CD4-positive, alpha-beta T cell treated with Interleukin-4 for 1 hour (primary cell): ENCODE measurements around the gene DNAI2.

Source experiments
- DNase-seq, 2 donors: peaks; one replicate each; pipeline ENCODE4 v3.0.0-alpha.2; 2020 to 2022

The DNAI2 gene

DNA sequence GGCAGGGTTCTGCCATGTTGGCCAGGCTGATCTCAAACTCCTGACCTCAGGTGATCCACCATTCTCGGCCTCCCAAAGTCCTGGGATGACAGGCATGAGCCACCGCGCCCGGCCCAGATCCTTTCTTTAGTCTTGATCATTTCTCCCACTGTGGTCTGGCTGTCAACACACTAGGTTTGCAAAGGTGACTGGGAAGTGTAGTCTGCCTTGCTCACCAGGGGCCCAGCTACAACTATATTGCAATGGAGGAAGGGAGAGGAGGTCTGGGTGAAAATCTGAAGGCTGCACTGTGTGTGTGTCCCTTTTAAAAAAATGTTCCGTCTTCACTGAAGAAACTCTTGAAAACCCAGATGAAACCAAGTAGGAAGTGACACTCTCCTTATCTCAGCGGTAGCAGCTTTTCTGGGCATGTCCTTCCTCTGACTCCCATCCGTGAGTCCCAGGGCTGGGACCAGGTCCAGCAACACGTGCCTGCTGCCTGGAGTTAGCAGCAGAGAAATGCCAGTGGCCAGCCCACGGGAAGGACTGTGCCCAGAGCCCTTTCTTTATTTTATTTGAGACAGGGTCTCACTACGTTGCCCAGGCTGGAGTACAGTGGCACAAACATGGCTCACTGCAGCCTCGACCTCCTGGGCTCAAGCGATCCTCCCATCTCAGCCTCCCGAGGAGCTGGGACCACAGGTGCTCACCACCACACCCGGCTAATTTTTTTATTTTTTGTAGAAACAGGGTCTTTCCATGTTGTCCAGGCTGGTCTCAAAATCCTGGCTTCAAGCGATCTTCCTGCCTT lies 34.1 kb downstream of the DNAI2 start:
- DNase-seq: no peak

DNA sequence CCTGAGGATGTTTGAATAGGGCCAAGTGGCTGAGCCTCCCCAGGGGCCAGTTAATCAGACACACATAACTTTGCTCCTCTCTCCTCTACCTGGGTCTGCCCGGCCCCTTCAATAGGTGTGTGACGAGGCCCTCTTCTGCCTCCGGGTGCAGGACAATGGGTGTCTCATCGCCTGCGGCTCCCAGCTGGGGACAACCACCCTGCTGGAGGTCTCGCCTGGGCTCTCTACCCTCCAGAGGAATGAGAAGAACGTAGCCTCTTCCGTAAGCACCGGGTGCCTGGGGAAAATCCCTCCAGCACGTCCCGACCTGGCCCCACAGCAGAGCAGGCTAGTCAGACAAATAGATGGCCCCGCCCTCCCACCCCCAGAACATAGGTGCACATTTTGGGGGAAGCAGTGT lies 35.9 kb downstream of the DNAI2 start:
- no peak for DNase-seq

DNA sequence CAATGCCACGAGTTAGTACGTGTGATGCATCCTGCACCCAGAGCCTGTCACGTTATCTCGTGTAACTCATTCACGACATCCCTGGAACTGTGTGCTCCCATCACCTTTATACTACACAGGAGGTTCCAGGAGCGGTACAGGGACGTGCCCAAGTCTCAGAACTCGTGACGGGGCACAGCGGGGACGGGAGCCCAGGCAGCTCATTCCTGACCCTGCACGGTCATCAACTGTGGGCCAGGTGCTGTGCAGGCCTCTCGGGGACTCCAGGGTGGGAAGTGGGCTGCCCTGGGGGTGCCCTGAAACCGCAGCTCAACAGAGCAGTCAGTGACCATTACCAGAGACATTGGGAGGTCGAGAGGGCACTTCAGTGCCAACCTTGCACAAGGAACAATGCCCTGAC lies 40.8 kb downstream of the DNAI2 start:
- no peak for DNase-seq

DNA sequence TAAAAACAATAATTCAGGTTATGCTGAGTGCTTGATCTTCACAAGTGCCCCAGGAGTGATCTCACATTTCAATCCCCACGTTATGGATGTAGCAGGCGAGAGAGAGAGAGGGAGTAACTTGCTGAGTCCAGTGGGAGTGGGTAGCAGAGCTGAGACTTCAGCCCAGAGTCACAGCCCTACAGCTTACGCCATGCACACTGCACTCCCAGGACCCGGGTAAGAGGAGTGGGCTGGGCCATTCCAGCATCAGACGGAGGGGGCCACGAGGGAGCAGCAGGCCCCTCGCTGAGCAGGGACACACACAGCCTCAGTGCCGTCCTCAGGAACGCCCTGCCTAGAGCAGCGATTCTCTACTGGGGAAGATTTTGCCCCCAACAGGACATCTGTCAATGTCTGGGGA lies 42.2 kb downstream of the DNAI2 start:
- DNase-seq: no peak

DNA sequence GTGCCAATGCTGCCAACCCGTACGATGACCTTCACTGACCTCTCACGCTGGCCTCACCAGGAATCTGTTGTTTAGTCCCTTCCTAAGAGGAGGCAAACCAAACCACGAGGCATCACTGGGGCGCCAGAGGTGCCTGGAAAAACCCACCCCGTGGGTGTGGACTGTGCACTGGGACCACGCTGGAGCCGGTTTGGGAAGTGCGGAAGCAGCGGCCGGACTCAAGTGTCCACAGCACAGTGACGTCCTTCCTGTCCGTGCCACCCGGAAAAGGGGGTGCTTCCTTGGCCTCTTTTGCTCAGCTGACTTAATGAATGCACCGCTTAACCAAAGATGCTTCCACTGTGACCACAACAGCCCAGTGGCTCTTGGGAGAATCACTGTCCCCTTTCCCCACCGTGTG lies 43.0 kb downstream of the DNAI2 start:
- no peak for DNase-seq

DNA sequence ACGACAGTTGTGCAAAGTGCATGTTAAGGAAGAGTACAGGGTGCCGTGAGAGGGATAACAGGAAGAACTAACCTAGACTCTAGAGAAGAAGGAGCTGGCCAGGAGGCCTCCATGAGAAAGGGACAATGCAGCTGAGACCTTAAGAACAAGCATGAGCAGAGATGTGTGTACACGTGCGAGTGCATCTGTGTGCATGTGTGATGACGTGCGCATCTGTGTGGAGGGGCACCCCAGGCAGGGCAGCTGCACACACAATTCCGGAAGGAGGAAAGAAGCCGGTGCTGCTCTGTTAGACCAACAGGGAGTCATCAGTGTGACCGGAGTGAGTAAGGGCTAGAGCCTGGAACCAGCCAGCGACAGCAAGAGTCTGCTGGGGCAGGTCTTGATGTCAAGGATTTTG lies 44.4 kb downstream of the DNAI2 start:
- DNase-seq: no peak

DNA sequence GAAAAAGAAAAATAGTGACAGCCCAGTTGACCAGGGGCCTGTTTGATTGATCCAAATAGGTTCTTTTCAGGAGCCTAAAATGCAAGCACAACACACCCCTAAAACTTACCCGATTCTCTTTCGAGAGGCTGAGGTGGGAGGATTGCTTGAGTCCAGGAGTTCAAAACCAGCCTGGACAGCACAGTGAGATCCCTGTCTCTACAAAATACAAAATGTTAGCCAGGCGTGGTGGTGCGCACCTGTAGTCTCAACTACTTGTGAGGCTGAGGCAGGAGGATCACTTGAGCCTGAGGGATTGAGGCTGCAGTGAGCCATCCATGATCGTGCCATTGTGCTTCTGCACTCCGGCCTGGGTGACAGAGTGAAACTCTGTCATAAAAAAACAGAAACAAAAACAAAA lies 50.5 kb downstream of the DNAI2 start:
- DNase-seq: no peak

DNA sequence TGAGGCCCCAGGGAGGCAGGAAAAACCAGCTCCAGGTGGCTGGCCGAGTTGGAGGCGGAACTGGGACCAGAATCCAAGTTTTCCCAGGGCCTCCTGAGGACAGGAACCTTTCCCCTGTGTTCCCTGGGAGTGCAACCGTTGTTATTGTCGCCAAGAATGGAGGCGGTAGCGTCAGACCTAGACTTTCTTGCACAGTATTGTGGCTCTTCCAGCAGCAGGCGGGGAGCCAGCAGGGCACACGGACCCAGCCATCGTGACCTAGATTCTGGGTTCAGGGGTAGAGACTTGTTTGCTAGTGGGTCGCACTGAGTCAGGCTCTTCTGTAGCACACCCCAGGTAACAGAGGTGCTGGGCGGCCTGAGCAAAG lies 51.3 kb downstream of the DNAI2 start:
- no peak for DNase-seq

DNA sequence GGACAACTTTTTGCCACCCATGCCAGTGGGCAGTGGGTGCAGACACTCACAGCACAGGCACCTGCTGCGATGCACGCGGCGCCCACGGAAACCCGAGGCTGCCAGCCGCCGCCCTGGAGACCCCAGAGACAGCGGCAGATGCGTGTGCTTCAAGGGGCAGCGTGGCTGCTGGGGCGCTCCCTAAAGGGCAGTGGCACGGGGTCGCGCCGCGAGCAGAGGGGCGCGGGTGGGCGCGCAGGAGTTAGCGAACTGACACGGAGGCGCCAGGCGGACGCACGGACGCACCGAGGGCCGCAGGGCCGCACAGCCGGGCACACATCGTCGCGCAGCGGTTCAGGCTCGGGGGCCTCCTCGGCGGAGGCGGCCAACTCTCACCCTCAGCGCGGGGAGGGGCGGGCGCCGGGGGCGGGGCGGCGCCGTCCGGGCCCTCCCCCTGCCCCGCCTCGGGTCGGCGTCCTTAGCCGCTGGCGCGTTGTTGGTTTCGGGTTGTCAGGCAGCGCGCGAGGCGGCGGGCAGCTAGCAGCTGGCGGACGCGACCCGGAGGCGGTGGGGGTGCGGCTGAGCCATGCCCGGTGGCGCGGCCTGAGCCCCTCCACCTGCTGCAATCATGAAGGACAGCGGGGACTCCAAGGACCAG lies 51.8 kb downstream of the DNAI2 start, which contains the start of gene KIF19:
KIF19 (plus strand) TSS at position 484 of the 637 bp plus-strand sequence; CDS start at position 608, 124 bp downstream.
- DNase-seq: peak; percentile 43 to 62

DNA sequence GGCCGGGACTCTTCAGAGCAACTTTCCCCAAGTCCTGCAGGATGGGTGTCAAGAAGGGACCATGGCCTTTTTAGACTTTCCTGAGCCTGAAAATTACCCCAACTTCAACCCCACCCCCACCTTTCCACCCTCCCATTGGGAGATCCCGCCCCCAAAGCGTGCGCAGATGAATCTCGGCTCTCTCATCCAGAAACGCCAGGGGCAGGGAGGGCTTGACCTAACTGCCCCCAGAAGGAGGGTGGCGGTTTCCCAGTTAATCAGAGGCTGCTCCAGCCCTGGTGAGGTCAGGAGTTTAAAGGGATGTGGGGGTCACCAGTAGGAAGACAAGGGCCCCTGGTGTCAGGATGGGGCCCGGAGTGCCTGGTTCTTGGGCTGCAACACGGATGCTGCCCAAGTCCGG lies 52.5 kb downstream of the DNAI2 start:
- no peak for DNase-seq

DNA sequence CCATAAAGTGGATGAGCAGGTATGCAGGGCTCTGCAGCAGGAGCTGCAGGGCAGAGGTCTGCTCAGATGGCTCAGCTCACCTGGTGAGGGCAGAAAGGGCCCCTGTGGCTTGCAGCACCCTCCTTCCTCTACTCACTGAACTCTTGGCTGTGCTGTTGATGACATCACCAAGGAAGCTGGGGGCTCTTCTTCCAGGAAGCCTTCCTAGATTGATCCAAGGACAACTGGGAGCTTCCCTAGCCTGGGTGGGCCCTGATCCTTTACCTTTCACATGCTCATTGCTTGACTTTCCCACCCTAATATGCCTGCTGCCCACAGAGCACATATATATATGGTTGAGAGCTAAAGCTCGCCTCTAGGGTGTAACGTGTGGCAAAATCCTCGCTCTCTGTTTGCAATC lies 54.5 kb downstream of the DNAI2 start:
- DNase-seq: no peak

DNA sequence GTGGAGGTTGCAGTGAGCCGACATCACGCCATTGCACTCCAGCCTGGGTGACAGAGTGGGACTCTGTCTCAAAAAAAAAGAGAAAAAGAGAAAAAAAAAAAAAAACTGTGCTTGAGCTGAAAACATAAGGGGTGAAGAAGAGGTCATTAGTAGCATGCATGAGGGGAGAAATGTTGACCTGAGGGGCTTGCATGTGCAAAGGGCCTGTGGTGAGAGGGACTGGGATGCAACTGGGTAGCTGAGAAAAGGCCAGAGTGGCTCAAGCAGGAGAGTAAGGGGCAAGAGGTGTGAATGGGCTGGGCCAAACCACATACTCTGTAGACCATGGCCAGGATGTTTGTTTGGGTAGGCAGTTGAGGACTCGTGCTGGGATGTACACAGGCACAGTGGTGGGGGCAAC lies 55.3 kb downstream of the DNAI2 start:
- DNase-seq: no peak

DNA sequence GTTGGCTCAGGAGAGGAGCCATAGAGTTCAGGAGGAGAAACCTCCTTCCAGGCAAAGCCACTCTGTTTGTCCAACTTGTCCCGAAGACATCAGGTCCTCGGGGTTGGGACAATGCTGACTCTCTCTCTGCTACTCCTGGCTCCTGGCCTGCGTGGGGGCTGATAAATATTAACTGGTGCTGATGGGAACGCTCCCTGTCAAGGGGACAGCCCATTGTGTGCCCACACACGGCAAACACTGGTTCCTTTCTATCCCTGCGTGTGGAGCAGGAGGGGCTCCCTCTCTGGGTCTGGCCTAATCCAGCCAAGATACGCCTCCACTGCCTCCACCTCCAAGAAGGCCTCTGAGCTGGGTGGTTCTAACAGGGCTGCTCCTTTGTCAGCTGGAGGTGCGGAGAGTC lies 56.4 kb downstream of the DNAI2 start:
- no peak for DNase-seq

DNA sequence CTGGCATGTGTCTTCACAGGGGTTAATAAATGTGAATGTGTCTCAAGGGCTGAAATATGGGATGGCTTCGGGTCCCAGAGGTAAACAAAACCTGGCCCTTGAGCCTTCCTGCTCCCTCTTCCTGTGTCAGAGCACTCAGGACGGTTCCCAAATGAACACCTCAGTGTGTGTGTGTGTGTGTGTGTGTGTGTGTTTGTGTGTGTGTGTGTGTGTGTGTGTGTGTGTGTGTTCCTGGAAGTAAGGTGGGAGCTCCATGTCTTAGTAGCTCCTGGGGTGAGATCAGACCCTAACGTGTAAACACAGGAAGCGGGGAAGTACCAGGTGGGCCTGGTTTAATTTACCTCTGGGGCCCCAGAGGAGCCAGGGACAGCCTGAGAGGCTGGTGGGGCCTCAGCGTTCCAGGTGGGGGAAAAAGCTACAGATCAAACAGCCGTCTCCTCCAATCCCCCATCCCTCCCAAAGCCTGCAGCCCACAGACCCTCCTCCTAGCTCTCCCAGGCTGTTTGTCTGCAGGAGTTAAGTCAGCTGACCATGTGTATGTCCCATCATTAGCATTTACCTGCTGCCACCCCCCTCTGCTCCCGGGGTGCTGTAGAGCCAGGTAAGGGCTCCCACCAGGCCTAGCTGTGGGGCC lies 58.1 kb downstream of the DNAI2 start:
- DNase-seq: no peak

DNA sequence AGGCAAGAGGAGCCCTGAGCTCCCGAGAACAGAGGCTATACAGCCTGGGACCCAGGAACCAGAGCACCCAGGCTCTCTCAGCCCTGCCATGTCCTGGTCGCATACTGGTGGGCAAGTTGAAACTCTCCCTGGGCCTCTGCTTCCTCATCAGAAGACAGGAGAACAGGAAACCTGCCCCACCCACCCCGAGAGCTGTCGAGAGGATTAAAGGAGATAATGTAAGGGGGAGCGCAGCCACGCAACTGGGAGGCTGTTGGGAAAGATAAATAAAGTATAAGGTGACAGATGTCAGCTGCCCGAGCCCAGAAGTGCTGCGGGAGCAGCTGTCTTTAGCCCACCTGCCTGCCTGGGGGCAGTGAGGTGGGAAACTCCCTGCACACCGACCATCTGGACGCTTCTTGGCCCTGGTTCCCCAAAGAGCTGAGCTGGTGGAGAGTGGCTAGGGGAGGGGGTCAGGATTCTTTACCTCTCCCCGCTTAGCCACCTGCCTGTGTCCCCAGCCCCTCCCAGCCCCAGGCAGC lies 58.8 kb downstream of the DNAI2 start:
- DNase-seq: no peak

DNA sequence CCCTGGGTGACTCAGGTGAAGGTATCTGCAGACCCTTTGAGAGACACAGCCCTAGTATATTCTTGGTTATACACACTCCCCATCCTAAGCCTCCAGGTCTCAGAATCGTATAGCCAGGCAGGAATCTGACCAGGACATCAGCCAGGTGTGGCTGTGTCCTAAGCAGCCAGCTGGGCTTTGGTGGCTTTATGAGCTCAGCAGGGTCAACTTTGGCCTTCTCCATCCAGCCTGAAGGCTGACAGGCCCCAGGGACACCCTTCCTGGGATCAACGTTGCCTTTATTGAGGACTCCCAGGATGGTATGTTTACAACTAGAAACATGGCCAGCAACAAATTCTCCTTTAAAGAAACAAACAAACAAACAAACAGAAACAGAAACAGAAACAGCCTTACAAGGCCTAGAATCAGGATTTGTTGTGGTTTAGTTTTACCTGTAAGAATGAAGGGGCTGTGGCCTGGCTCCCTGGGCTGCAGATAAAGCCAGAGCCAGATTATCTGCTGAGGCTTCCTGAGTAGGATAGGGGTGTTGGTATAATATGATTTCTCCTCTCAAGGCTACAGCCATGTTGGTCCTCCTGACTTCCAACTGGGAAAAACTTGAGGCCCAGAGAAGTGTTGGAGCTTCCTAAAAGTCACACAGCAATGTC lies 60.5 kb downstream of the DNAI2 start:
- no peak for DNase-seq

DNA sequence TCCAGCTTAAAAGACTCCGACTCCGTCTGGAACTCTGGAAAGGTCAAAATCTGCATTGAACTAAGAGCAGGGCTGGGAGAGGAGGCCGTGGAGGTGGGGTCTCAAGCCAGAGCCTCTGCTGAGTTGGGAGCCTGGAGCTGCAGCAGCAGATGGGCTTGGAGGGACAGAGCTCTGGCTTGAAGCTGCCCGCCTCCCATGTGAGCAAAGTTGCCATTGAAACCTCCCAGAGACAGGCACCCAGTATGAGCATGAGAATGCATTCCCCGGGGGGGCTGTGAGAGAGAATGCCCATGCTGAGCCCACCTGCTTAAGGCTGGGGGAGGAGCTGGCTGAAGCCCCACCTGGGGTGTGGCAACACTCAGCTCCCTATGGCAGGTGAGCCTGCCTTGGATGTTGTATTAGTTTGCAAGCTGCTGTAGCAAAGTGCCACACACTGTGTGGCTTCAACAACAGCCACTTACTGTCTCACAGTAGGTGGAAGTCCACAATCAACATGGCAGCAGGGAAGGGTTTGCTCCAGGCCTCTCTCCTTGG lies 61.6 kb downstream of the DNAI2 start:
- no peak for DNase-seq

DNA sequence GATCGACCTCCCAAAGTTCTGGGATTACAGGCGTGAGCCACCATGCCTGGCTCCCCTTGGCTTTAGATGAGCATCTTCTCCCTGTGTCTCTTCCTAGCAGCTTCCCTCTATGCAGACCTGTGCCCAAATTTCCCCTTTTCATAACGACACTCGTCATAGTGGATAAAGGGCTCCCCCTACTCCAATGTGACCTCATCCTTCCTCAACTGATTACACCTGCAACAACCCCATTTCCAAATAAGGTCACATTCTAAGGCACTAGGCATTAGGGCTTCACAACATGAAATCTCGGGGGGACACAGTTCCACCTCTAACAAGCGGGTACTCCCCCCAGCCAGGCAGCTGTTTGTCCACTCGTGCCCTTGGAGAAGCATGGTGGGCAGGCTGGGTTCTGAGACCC lies 62.3 kb downstream of the DNAI2 start:
- no peak for DNase-seq

DNA sequence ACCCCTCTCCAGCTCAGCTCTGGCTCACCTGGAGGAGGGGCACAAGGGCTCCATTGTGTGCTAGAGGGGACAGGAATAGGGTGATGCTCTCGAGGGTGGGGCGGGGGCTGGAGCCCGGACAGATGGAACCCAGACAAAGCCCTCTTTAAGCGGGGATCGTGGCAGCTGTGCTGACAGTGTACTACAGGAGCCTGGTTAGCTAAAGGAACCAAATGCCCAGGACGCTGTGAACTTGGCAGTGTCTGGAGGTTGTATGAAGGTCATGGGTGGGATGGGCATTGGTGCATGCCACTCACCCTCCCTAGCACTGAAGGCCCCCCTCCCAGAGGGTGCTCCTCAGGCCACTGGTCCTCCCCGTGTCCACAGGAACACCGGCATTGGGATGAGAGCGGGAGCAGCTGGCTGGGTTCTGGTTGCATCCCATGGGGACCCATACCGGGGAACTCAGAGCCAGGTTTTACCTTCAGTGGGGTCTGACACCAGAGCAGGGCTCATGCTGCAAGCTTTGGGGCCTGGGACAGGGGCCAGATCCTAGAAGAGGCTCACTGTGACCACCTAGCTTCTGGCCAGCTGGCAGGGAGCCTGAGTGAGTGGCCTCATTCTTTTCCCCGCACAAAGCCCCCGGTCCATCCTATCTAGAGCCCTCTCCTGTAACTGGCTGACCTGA lies 63.9 kb downstream of the DNAI2 start:
- DNase-seq: no peak

DNA sequence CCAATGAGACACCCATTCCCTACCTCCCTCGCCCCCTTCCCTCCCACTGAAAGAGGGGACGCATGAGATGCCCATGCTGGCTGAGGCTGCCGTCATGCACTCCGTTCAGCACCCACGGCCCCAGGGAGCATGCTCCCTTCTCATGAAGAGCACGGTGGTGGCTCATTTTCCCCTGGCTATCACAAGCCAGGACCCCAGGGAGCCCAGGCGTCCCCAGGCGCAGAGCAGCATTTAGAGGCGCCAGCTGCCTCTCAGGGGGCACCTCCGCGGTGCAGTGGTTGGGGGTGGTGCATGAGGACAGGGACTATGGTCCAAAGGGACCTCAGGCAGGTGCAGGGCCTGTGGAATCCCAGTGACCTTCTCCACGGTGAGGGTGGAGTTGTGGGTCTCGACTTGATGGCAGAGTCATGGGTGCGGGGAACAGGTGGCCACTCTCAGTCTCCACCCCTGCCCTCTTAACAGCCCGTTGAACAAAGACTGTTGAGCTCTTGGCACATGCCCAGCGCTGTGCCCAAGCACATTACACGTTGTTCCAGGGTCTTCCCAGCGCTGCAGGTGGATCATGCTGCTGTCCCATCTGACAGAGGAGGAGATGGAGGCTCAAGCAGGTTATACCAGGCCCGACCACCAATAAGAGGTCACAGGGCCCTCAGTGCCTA lies 65.6 kb downstream of the DNAI2 start:
- no peak for DNase-seq

DNA sequence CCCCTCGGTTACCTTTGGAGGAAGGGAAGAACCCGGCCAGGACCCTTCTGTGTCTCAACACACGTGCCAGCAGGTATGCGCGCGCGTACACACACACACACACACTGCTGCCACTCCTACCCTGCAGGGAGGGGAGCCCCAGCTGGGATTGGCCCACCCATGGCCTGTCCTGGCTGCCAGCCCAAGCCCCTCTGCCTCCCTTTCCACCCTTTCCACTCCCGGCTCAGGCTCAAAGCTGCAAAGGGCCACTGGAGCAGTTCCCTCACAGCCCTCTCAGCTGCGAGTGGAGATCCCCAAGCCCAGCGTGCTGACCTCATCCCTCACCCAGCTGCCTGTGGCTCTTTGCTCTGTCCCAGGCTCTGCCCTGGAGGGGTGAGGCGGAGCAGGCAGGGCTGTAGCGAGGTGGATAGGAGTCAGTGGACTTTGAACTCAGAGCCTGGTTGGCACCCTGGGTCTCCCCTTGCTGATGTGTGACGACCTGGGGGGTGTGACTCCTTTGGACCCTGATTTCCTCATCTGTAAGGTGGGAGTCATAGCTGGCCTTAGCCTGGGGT lies 66.5 kb downstream of the DNAI2 start:
- DNase-seq: no peak

DNA sequence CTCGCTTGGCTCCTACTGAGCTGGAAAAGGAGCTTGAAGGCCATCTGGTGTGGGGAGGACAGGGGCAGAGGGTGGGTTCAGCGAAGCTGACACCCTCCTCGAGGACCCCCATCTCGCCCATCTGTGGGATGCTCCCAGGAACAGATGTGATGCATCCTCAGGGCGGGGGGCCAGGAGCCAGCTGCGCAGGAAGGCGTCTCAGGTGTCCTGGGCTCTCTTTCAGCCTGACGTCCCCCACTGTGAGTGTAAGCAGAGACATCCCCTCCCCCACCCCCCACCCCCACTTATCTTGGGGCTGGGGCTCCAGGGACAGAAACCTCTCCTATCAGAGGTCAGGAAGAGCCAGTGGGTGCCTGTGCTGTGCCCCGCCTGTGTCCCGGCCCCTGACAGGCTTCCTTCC lies 68.2 kb downstream of the DNAI2 start:
- DNase-seq: no peak
